ENCODE data around the gene ANKRD50. TPM values are rescaled to one million over a fixed set of nuclear protein-coding genes. Genes with fewer than 3 reads are reported as not detected.

Gene ANKRD50
- total RNA-seq, 1 donor from 2014 or later, result 26.9 TPM

GRCh38 chr4:124684301-124684700, 28.2 kb downstream of the ANKRD50 start:
- DNase-seq (ENCODE audit: low read depth, low spot score), result no peak
- Mint-ChIP-seq H3K4me1 (peaks cover 20% of the 10 kb centered on the region), H3K27ac (ENCODE audit: unreplicated experiment) (no peak overlapping the region), H3K4me3 (no peak overlapping the region), H3K27me3 (ENCODE audit: low read depth) (no peaks in the 10 kb centered on the region), H3K36me3 (ENCODE audit: low read depth) (peaks cover 39% of the 10 kb centered on the region), H3K9me3 (peaks cover 10% of the 10 kb centered on the region)
- TF ChIP-seq CTCF (conservative IDR thresholded peaks at IDR 0.05), result no peak

- peaks cover 3% of the 10 kb centered on the region for H3K9me3 Mint-ChIP-seq
- no peak overlapping the region for H3K4me3 Mint-ChIP-seq
- no peak overlapping the region for H3K27ac Mint-ChIP-seq (ENCODE audit: unreplicated experiment)
- peaks cover 17% of the 10 kb centered on the region for H3K4me1 Mint-ChIP-seq
- H3K36me3 Mint-ChIP-seq (ENCODE audit: low read depth), result peaks cover 27% of the 10 kb centered on the region
- no peak for DNase-seq (ENCODE audit: low read depth, low spot score)
- no peaks in the 10 kb centered on the region for H3K27me3 Mint-ChIP-seq (ENCODE audit: low read depth)
- no peak for TF ChIP-seq CTCF (conservative IDR thresholded peaks at IDR 0.05)
These were observed 30.1 kb downstream of the ANKRD50 start for GRCh38 chr4:124682384-124682783.

- TF ChIP-seq CTCF (conservative IDR thresholded peaks at IDR 0.05), result no peak
- Mint-ChIP-seq H3K27ac (ENCODE audit: unreplicated experiment) (no peak overlapping the region), H3K9me3 (peaks cover 3% of the 10 kb centered on the region), H3K4me3 (no peak overlapping the region), H3K27me3 (ENCODE audit: low read depth) (no peaks in the 10 kb centered on the region), H3K4me1 (peaks cover 6% of the 10 kb centered on the region), H3K36me3 (ENCODE audit: low read depth) (peaks cover 28% of the 10 kb centered on the region)
- DNase-seq (ENCODE audit: low read depth, low spot score), result no peak
These were observed 46.0 kb downstream of the ANKRD50 start for GRCh38 chr4:124666496-124666895.

GRCh38 chr4:124658795-124659194, 53.7 kb downstream of the ANKRD50 start:
- H3K9me3 Mint-ChIP-seq, result peaks cover 2% of the 10 kb centered on the region
- H3K27ac Mint-ChIP-seq (ENCODE audit: unreplicated experiment), result no peak overlapping the region
- no peak for DNase-seq (ENCODE audit: low read depth, low spot score)
- no peak overlapping the region for H3K4me3 Mint-ChIP-seq
- H3K4me1 Mint-ChIP-seq, result no peaks in the 10 kb centered on the region
- no peak for TF ChIP-seq CTCF (conservative IDR thresholded peaks at IDR 0.05)
- H3K36me3 Mint-ChIP-seq (ENCODE audit: low read depth), result peaks cover 3% of the 10 kb centered on the region
- H3K27me3 Mint-ChIP-seq (ENCODE audit: low read depth), result no peaks in the 10 kb centered on the region

GRCh38 chr4:124650614-124651013, 61.9 kb downstream of the ANKRD50 start:
- peaks cover 2% of the 10 kb centered on the region for H3K4me1 Mint-ChIP-seq
- H3K27ac Mint-ChIP-seq (ENCODE audit: unreplicated experiment), result no peak overlapping the region
- no peak for DNase-seq (ENCODE audit: low read depth, low spot score)
- peaks cover 9% of the 10 kb centered on the region for H3K36me3 Mint-ChIP-seq (ENCODE audit: low read depth)
- TF ChIP-seq CTCF (conservative IDR thresholded peaks at IDR 0.05), result no peak
- no peak overlapping the region for H3K4me3 Mint-ChIP-seq
- H3K27me3 Mint-ChIP-seq (ENCODE audit: low read depth), result no peaks in the 10 kb centered on the region
- peaks cover 2% of the 10 kb centered on the region for H3K9me3 Mint-ChIP-seq

GRCh38 chr4:124647599-124647998, 64.9 kb downstream of the ANKRD50 start:
- Mint-ChIP-seq H3K27ac (ENCODE audit: unreplicated experiment) (no peak overlapping the region), H3K4me1 (peaks cover 21% of the 10 kb centered on the region)

More at GRCh38 chr4:124647599-124647998, 64.9 kb downstream of the ANKRD50 start:
- H3K27me3 Mint-ChIP-seq (ENCODE audit: low read depth), result no peaks in the 10 kb centered on the region
- no peak for TF ChIP-seq CTCF (conservative IDR thresholded peaks at IDR 0.05)
- DNase-seq (ENCODE audit: low read depth, low spot score), result no peak
- peaks cover 3% of the 10 kb centered on the region for H3K9me3 Mint-ChIP-seq
- H3K4me3 Mint-ChIP-seq, result no peak overlapping the region
- peaks cover 6% of the 10 kb centered on the region for H3K36me3 Mint-ChIP-seq (ENCODE audit: low read depth)

Measured in neural crest cell (in vitro differentiated cells).